HepG2 (cell line): ENCODE measurements around the gene CCDC86. TPM values are rescaled to one million over a fixed set of nuclear protein-coding genes. Genes with fewer than 3 reads are reported as not detected.

Experiments
- ATAC-seq: fragments of 200-7000 bp; cut with Tn5 transposase; 3 replicates; pipeline ENCODE4 v1.9.1; 2020; ENCODE audit warnings: mild to moderate bottlenecking, moderate library complexity
- BruUV-seq: library from RNA; stranded (reverse); fragments of 400-500 nt; replicated peaks from 2 replicates; lab custom pipeline; 2021; lab: Mats Ljungman, UMichigan
- CTCF ChIA-PET: fragments of 300-600 bp; formaldehyde crosslinking; extraction: SDS; loops from one replicate; lab custom pipeline; 2021; ENCODE audit warnings: low total read pairs, inconsistent platforms, low intra/inter-chr PET ratio; lab: Yijun Ruan, JAX
- POLR2A ChIA-PET: fragments of 350-600 bp; sonication (Branson Sonifier 250); formaldehyde crosslinking; loops from one replicate; lab custom pipeline; 2020; ENCODE audit warnings: antibody characterized with exemption, inconsistent platforms; lab: Yijun Ruan, JAX
- DNase-seq: peaks from one replicate; pipeline ENCODE4 v3.0.0-alpha.2; 2015; ENCODE audit warnings: low spot score
- FAIRE-seq: peaks from 3 replicates; lab custom pipeline; 2011; peaks lifted over from hg19 to GRCh38; lab: Jason Lieb, UNC
- H2AFZ ChIP-seq: one replicate; pipeline ENCODE4 v1.6.1; 2011; ENCODE audit warnings: low read length, inconsistent platforms
- H3K27ac ChIP-seq: fragments of 300-600 bp; 3 replicates; pipeline ENCODE4 v1.8.0; 2011; ENCODE audit warnings: mixed run types, mild to moderate bottlenecking, mixed read lengths, low read length, inconsistent platforms; ENCODE audit not compliant: insufficient read depth; ENCODE audit errors: extremely low read length
- H3K27me3 ChIP-seq, 2 experiments: fragments of 200-600 bp in 1 of 2; 2 replicates in 1 of 2; 3 replicates in 1 of 2; pipeline versions ENCODE4 v1.6.0 to v1.8.0; 2011; ENCODE audit warnings: low read length in 2 of 2, mild to moderate bottlenecking in 2 of 2, moderate library complexity in 2 of 2, inconsistent platforms in 1 of 2; ENCODE audit not compliant: insufficient read depth in 2 of 2, control insufficient read depth in 1 of 2
- H3K36me3 ChIP-seq, 2 experiments: fragments of 200-600 bp in 1 of 2; replicated peaks in 1 of 2; 2 replicates in 1 of 2; 3 replicates in 1 of 2; pipeline versions ENCODE4 v1.5.1 to v1.8.0; 2011; ENCODE audit warnings: low read length in 2 of 2, inconsistent platforms in 1 of 2; ENCODE audit not compliant: insufficient read depth in 2 of 2, control insufficient read depth in 1 of 2
- H3K4me1 ChIP-seq: 2 replicates; pipeline ENCODE4 v1.5.1; 2012; ENCODE audit warnings: low read length, inconsistent platforms; ENCODE audit not compliant: insufficient read depth
- H3K4me2 ChIP-seq: 2 replicates; pipeline ENCODE4 v1.6.0; 2011; ENCODE audit warnings: low read depth, low read length, inconsistent platforms
- H3K4me3 ChIP-seq, 3 experiments: fragments of 200-600 bp in 1 of 3; sonication (generic), shearing (Covaris generic) in 1 of 3; replicated peaks in 1 of 3; 2 replicates each; pipeline ENCODE4 v1.5.1; 2011 to 2016; ENCODE audit warnings: low read length in 3 of 3, inconsistent platforms in 2 of 3, low read depth in 2 of 3, mild to moderate bottlenecking in 2 of 3, control low read depth in 1 of 3, mixed read lengths in 1 of 3; ENCODE audit not compliant: insufficient read depth in 1 of 3
- H3K79me2 ChIP-seq: one replicate; pipeline ENCODE4 v1.6.1; 2011; ENCODE audit warnings: low read length, inconsistent platforms; ENCODE audit not compliant: insufficient read depth
- H3K9ac ChIP-seq: 2 replicates; pipeline ENCODE4 v1.6.0; 2011; ENCODE audit warnings: mild to moderate bottlenecking, low read depth, low read length, inconsistent platforms; ENCODE audit not compliant: insufficient read depth
- H3K9me3 ChIP-seq: 2 replicates; pipeline ENCODE4 v1.5.1; 2012; ENCODE audit warnings: mild to moderate bottlenecking, low read length
- H4K20me1 ChIP-seq: 2 replicates; pipeline ENCODE4 v1.6.0; 2011; ENCODE audit warnings: inconsistent platforms, mild to moderate bottlenecking, low read length, moderate library complexity; ENCODE audit not compliant: insufficient read depth
- CTCF ChIP-seq: sonication (generic); formaldehyde crosslinking; IDR thresholded peaks from 2 replicates; pipeline ENCODE4 v1.5.0; 2020; ENCODE audit warnings: mild to moderate bottlenecking, missing genetic modification reagents, moderate library complexity
- ETS1 ChIP-seq: sonication (generic); formaldehyde crosslinking; IDR thresholded peaks from 2 replicates; pipeline ENCODE4 v1.4.0; 2020; ENCODE audit warnings: missing genetic modification reagents
- JUND ChIP-seq: sonication (generic); formaldehyde crosslinking; IDR thresholded peaks from 2 replicates; pipeline ENCODE4 v1.8.0; 2022; ENCODE audit warnings: mild to moderate bottlenecking, missing genetic modification reagents
- MTA1 ChIP-seq: sonication (generic); formaldehyde crosslinking; IDR thresholded peaks from 2 replicates; pipeline ENCODE4 v1.4.0; 2020; ENCODE audit warnings: missing genetic modification reagents, mild to moderate bottlenecking, borderline replicate concordance
- SMC3 ChIP-seq: IDR thresholded peaks from 2 replicates; pipeline ENCODE4 v1.6.1; 2011; ENCODE audit warnings: low read length, improper control_type of control experiment
- STAG1 ChIP-seq: sonication (generic); formaldehyde crosslinking; IDR thresholded peaks from 2 replicates; pipeline ENCODE4 v1.4.0; 2020; ENCODE audit warnings: missing genetic modification reagents
- ZNF263 ChIP-seq: sonication (generic); formaldehyde crosslinking; IDR thresholded peaks from 2 replicates; pipeline ENCODE4 v1.4.0; 2020; ENCODE audit warnings: missing genetic modification reagents
- WGBS: methylation state at CpG from one replicate; pipeline ENCODE4 v1.1.6; 2017; ENCODE audit warnings: low lambda C conversion rate; 5-methylcytosine and 5-hydroxymethylcytosine counted together
- in situ Hi-C: cut with HindIII; loops from 2 replicates; pipeline ENCODE4 v1.10.0; 2017; ENCODE audit warnings: low pct_unique_long_range_greater_than_20kb; ENCODE audit not compliant: extremely low pct_ligation_motif_present
- intact Hi-C: fragments of 100-400 bp; cut with micrococcal nuclease; formaldehyde crosslinking; loops from one replicate; pipeline ENCODE4 v1.10.0; 2022; ENCODE audit not compliant: unreplicated experiment
- polyA plus RNA-seq, 8 experiments: library from polyadenylated mRNA; depleted of rRNA in 3 of 8; stranded (reverse) in 7 of 8; unstranded in 1 of 8; fragments of >200 nt; fragmentation: Illumina TruSeq in 4 of 8; extraction: Trizol in 4 of 8; gene quantifications; 2 replicates each; pipeline versions ENCODE4 v1.2.1 to v1.2.3, GENCODE V29; 2011 to 2016; ENCODE audit warnings: low read depth in 4 of 8, missing spikeins in 1 of 8, mixed read lengths in 1 of 8; ENCODE audit not compliant: insufficient read depth in 1 of 8
- total RNA-seq, 5 experiments: library from RNA; depleted of rRNA; stranded (reverse); fragments of >200 nt; fragmentation: Illumina TruSeq; extraction: Trizol; gene quantifications; 2 replicates each; pipeline ENCODE4 v1.2.3, GENCODE V29; 2016; ENCODE audit warnings: low read depth in 1 of 5

CCDC86 gene
- total and polyA plus RNA-seq, 2 of the 13 experiments (the other 11 are each of a cell fraction or from before 2014, with no cell fraction given) = 33.8 to 37.6 TPM

- WGBS = no CpG with 5 or more reads among the region's 7 CpGs
- H3K27me3 ChIP-seq = no peaks in the 10 kb centered on the region; a peak in 1 of 5 replicates
- no peak overlapping the region for H2AFZ ChIP-seq
- no peak overlapping the region for H3K27ac ChIP-seq
- H3K4me1 ChIP-seq = peaks cover 20% of the 10 kb centered on the region
- peak; percentile 51 for TF ChIP-seq STAG1 (CRISPR knock-in tag)
- no peak for TF ChIP-seq ETS1
- 0 out of 2 replicates have a peak, but pooled peaks have one; percentile 16 for TF ChIP-seq SMC3
- peak; percentile 47 for TF ChIP-seq ZNF263
- TF ChIP-seq CTCF = peak; percentile 41
- TF ChIP-seq MTA1 (CRISPR knock-in tag) = no peak
- no peak for TF ChIP-seq JUND (CRISPR knock-in tag)
- DNase-seq = peak; percentile 28
- no peak overlapping the region for H3K4me2 ChIP-seq
- CTCF ChIA-PET = interaction anchor here (1.1 to 1.8 kb wide), 2 partner anchors 43 to 50 kb away, joined by 3 to 7 read pairs; no protein-coding TSS in a partner anchor
- H3K9me3 ChIP-seq = no peaks in the 10 kb centered on the region
- POLR2A ChIA-PET = no interaction called here
- no TSS peak for BruUV-seq
- intact Hi-C loops (no loop called here), in situ Hi-C loops (no loop called here)
- FAIRE-seq = no peak
- ATAC-seq = peak; percentile 59
- H4K20me1 ChIP-seq = no peaks in the 10 kb centered on the region
- no peak overlapping the region for H3K9ac ChIP-seq
- H3K4me3 ChIP-seq = no peak overlapping the region
- no peaks in the 10 kb centered on the region for H3K36me3 ChIP-seq
- peaks cover 11% of the 10 kb centered on the region for H3K79me2 ChIP-seq
Measured at GRCh38 chr11:60838132-60838531, 3.8 kb upstream of the CCDC86 start.
